Measurements from ENCODE around the gene SLC6A11. TPM values are rescaled to one million over a fixed set of nuclear protein-coding genes. Genes with fewer than 3 reads are reported as not detected.

Gene SLC6A11
- total and polyA plus RNA-seq, 9 of the 15 experiments (the other 6 are each of a cell fraction or from before 2014, with no cell fraction given): 0.04 TPM; not detected in 8

DNA sequence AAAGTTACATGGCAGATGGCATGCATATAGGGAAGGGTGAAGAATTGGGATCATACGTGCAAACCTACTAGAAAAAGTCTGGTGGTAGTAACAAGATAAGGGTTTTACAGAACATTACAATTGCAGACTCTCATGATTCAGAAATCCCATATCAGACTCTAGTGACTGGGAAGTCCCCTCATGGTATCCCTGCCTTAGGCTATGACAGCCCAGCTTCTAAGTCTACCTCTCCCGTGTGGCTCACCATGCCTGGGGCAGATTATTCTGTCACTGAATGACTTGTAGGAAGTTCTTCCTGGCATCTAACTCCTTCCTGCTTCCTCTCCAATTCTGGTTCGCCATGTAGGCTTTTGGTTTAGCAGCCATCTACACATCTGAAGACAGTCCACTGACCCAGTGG lies 5.7 kb upstream of the SLC6A11 start:
- TF ChIP-seq ASH1L (IDR thresholded peaks at IDR 0.05; ENCODE audit: borderline replicate concordance, low read depth, partially characterized antibody) (no peak), PKNOX1 (IDR thresholded peaks at IDR 0.05) (no peak), NKRF (IDR thresholded peaks at IDR 0.05; ENCODE audit: borderline replicate concordance) (no peak), CHD7 (IDR thresholded peaks at IDR 0.05; ENCODE audit: low read depth, low read length) (no peak)
- Histone ChIP-seq H3K79me2 (ENCODE audit: control insufficient read depth, insufficient read depth, low read length) (no peaks in the 10 kb centered on the region), H3K4me1 (replicated peaks in 1 of 2; ENCODE audit: control insufficient read depth in 2 of 2, insufficient read depth in 2 of 2, low read length in 2 of 2) (no peaks in the 10 kb centered on the region), H3K9me1 (ENCODE audit: control insufficient read depth, insufficient read depth, low read length) (no peaks in the 10 kb centered on the region), H3K4me2 (ENCODE audit: insufficient read depth, low read length) (no peak overlapping the region), H3K36me3 (ENCODE audit: control insufficient read depth, insufficient read depth, low read length) (no peaks in the 10 kb centered on the region), H2AFZ (ENCODE audit: low read depth, low read length) (no peak overlapping the region), H3K4me3 (no peak overlapping the region), H3K27ac (ENCODE audit: extremely low read depth, low read depth, low read length) (no peak overlapping the region), H3K27me3 (ENCODE audit: control insufficient read depth in 2 of 2, insufficient read depth in 2 of 2, low read length in 2 of 2) (peaks cover 2 to 8% of the 10 kb centered on the region in 2 experiments; a peak in 3 of 5 replicates), H3K9me3 (replicated peaks; ENCODE audit: control insufficient read depth, insufficient read depth, low read depth, low read length) (no peaks in the 10 kb centered on the region), H4K20me1 (replicated peaks; ENCODE audit: control insufficient read depth, insufficient read depth, low read length) (no peaks in the 10 kb centered on the region; the same call in 1 of the 2 replicates), H3K9ac (ENCODE audit: insufficient read depth in 1 of 2, low read depth in 2 of 2, low read length in 2 of 2) (no peak overlapping the region)
- ATAC-seq: no peak
- ChIA-PET POLR2A (no interaction called here), CTCF (ENCODE audit: low intra/inter-chr PET ratio) (no interaction called here)
- in situ Hi-C loops (cut with MboI): no loop called here
- intact Hi-C loops (cut with micrococcal nuclease): no loop called here
- DNase-seq (ENCODE audit: extremely low read depth in 1 of 4, low spot score in 3 of 4): no peak
- BruUV-seq (replicated peaks): no TSS peak
- WGBS (ENCODE audit: insufficient coverage, low coverage, missing lambda C conversion rate): 0% methylated on average over 3 of the region's 3 CpGs
- no peak for FAIRE-seq

Data from K562 (cell line).